HUES6 (cell line): Measurements from ENCODE around the gene PGM5.
"Not testable (repeated sequence)": the region's sequence is repeated elsewhere in the genome, so short reads cannot be mapped to it uniquely, and the experiment has no call there.

Experiments
- H3K27ac ChIP-seq: 2 replicates; pipeline ENCODE4 v1.7.0; 2013; ENCODE audit warnings: low read depth, mild to moderate bottlenecking, low read length, inconsistent platforms
- H3K27me3 ChIP-seq: 2 replicates; pipeline ENCODE4 v1.6.1; 2013; ENCODE audit warnings: low read length; ENCODE audit not compliant: control insufficient read depth, insufficient read depth
- H3K36me3 ChIP-seq: 2 replicates; pipeline ENCODE4 v1.6.1; 2013; ENCODE audit warnings: low read length; ENCODE audit not compliant: control insufficient read depth, insufficient read depth
- H3K4me1 ChIP-seq: 2 replicates; pipeline ENCODE4 v1.6.1; 2013; ENCODE audit warnings: low read length; ENCODE audit not compliant: control insufficient read depth, insufficient read depth
- H3K4me3 ChIP-seq: 2 replicates; pipeline ENCODE4 v1.5.1; 2013; ENCODE audit warnings: low read depth, low read length
- H3K9ac ChIP-seq: one replicate; pipeline ENCODE4 v1.6.1; 2013; ENCODE audit warnings: mild to moderate bottlenecking, low read length
- H3K9me3 ChIP-seq: 2 replicates; pipeline ENCODE4 v1.6.1; 2013; ENCODE audit warnings: low read depth, low read length; ENCODE audit not compliant: control insufficient read depth, insufficient read depth

The PGM5 gene

DNA sequence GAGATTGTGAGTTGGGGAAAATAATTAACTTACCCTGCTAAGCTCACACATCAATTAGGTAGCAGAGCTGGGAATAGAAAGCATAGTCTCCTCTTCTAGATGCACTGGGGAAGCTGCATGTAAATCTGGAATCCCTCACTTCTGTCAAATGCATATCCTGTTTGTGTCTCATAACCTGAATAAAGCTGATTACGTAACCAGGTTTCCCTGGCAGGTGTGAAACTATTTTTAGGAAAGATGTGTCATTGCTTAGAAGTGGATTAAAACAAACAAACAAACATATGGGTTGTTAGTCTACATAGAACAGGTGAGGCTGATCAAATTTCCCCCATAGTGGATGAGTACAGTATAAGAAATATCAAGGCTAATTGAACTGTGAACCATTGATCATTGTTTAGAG, 27.5 kb downstream of the PGM5 start:
- not testable (repeated sequence) for H3K27me3 ChIP-seq, H3K4me3 ChIP-seq, H3K9ac ChIP-seq, H3K27ac ChIP-seq, H3K36me3 ChIP-seq, H3K4me1 ChIP-seq, H3K9me3 ChIP-seq

DNA sequence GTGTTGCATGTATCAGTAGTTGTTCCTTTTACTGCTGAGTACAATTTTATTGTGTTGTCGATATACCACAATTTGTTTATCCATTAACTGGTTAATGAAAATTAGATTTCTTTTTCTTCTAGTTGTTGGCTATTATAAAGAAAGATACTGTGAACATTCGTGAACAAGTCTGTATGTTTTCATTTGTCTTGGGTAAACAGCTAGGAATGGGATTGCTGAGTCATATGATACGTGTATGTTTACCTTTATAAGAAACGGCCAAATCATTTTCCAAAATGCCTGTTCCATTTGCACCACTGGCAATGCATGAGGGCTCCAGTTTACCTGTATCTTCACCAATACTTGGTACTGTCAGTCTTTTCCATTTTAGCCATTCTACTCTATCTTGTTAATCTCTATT, 33.1 kb downstream of the PGM5 start:
- not testable (repeated sequence) for H3K27me3 ChIP-seq, H3K4me1 ChIP-seq, H3K9ac ChIP-seq, H3K27ac ChIP-seq, H3K4me3 ChIP-seq, H3K9me3 ChIP-seq, H3K36me3 ChIP-seq

DNA sequence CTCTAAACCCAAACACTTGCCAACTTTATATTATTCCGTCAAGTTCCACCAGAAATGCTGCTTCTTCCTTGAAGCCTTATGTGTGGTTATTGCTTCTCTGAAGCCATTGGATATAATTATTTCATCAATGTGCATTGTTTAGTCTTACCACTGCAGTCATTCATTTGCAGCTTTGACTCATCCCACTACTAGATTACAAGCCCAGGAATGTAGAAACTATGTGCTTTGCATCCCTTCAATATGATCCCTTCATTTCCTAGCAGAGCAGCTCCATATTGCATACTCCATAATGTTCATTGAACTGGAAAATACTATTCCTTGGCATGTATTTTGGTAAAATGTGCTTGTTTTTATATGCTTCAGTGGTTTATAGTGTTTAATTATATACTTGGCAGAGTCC, 34.3 kb downstream of the PGM5 start:
- not testable (repeated sequence) for H3K4me3 ChIP-seq, H3K27me3 ChIP-seq, H3K4me1 ChIP-seq, H3K9ac ChIP-seq, H3K9me3 ChIP-seq, H3K36me3 ChIP-seq, H3K27ac ChIP-seq

DNA sequence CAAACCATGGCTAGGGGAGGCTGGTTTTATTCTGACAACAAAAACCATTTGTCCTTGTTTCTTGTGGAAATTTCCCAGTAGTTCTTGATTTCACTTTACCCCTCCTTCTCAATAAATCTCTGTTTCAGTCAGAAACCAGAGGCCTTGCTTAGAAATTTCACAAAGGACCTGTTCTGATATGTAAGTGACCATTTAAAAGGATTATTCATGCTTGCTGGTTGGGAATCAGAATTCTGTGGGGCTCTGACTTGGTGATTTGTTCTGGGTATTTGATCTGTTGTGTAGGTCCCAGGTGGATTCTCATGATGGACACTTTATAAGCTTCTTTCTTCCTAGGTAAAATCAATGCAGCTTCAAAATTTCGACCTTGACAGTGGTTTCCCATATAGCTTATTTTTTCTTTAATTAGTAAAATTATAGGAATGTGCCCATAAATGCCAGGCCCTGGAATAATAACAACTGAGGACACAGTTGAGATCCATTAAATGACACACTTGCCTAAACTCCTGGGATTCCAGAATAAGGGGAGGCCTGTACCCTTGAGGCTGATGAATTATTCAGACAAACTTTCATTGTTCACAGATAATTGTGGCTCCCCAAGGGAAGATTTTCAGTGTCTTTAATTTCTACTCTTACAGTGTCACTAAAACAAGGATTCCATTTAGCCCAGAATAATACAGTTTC, 40.1 kb downstream of the PGM5 start:
- not testable (repeated sequence) for H3K27ac ChIP-seq, H3K36me3 ChIP-seq, H3K27me3 ChIP-seq, H3K4me3 ChIP-seq, H3K4me1 ChIP-seq, H3K9me3 ChIP-seq, H3K9ac ChIP-seq

- not testable (repeated sequence) for H3K9me3 ChIP-seq, H3K4me1 ChIP-seq, H3K4me3 ChIP-seq, H3K27me3 ChIP-seq, H3K27ac ChIP-seq, H3K9ac ChIP-seq, H3K36me3 ChIP-seq
These were observed 40.6 kb downstream of the PGM5 start for GRCh38 chr9:68397095-68397423.

- not testable (repeated sequence) for H3K27me3 ChIP-seq, H3K9me3 ChIP-seq, H3K36me3 ChIP-seq, H3K4me1 ChIP-seq, H3K4me3 ChIP-seq, H3K27ac ChIP-seq, H3K9ac ChIP-seq
These were observed 41.4 kb downstream of the PGM5 start for GRCh38 chr9:68397796-68398195.

DNA sequence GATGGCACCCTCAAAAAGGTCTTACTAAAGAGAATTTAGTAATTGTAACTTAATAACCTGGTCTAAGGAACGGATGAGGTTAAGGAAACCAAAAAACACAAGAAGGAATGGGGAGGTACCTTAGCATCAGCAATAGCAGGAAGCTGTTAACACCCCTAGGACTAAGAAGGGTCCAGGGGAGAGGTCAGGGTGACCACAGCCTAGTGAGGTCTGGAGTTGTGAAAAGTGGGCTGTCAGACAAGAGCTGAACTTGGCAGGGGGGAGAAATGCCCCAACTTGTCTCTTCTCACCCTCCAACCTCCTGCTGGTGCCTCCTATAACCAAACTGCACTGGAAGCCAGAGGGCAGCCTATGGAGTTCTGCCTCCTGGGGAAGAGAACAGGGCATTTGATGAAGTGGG, 41.9 kb downstream of the PGM5 start:
- not testable (repeated sequence) for H3K9me3 ChIP-seq, H3K9ac ChIP-seq, H3K4me3 ChIP-seq

GRCh38 chr9:68404421-68405185, 48.2 kb downstream of the PGM5 start:
- H3K27ac ChIP-seq, H3K4me3 ChIP-seq, H3K9ac ChIP-seq, H3K9me3 ChIP-seq, H3K4me1 ChIP-seq, H3K36me3 ChIP-seq: not testable (repeated sequence)
- H3K27me3 ChIP-seq: peaks cover 11% of the 10 kb centered on the region

More for the DNA sequence above, 41.9 kb downstream of the PGM5 start:
- H3K27ac ChIP-seq, H3K4me1 ChIP-seq, H3K36me3 ChIP-seq, H3K27me3 ChIP-seq: not testable (repeated sequence)

GRCh38 chr9:68411865-68412264, 55.5 kb downstream of the PGM5 start:
- not testable (repeated sequence) for H3K27ac ChIP-seq, H3K4me3 ChIP-seq, H3K9ac ChIP-seq, H3K36me3 ChIP-seq, H3K27me3 ChIP-seq, H3K9me3 ChIP-seq, H3K4me1 ChIP-seq

DNA sequence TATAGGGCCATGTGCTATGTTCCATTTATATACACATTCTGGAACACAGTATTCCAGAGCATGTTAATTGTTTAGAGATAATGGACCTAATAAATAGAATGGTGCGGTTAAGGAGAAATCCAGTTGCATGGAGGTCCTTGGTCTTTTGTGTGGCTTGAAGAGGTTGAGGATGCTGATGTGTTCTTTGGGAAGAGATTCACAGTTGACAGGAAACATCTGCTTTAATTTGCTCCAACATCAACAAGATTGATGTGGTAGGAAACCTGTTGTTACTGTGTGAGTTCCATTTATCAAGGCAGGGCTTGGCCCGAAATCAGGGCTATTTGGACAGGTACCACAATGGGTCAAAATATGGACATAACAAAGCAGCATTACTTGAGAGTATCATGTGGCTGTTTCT, 56.3 kb downstream of the PGM5 start:
- H3K27ac ChIP-seq, H3K4me3 ChIP-seq, H3K9ac ChIP-seq, H3K9me3 ChIP-seq, H3K36me3 ChIP-seq, H3K27me3 ChIP-seq, H3K4me1 ChIP-seq: not testable (repeated sequence)

DNA sequence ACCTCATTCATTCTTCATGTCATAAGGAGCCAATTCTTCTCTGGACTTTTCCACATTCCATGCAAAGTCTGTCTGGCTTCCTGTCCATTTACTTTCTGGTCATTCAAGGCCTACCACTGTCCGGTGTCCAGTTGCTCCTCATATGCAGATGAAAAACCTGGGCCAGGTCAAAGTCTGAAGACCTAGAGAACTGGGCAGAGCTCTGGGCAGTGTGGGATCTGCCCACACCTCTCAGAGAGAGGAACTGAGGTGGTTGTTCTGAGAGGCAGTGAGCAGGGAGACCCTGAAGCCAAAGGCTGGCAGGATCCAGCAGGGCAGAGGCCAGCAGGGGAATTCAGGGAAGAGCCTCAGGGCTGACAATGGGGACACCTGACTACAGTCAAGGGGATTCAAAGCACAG, 58.7 kb downstream of the PGM5 start:
- not testable (repeated sequence) for H3K9ac ChIP-seq, H3K27ac ChIP-seq, H3K4me3 ChIP-seq, H3K4me1 ChIP-seq, H3K9me3 ChIP-seq, H3K36me3 ChIP-seq
- peaks cover 17% of the 10 kb centered on the region; the same call in 1 of the 2 replicates for H3K27me3 ChIP-seq
